Fibroblast of the aortic adventitia (primary cell): ENCODE data around the gene HDGFL1. TPM values are rescaled to one million over a fixed set of nuclear protein-coding genes. Genes with fewer than 3 reads are reported as not detected.

Source experiments
- DNase-seq: peaks from one replicate; pipeline ENCODE4 v3.0.0-alpha.2; 2010; ENCODE audit warnings: low read depth
- H3K4me3 ChIP-seq: 2 replicates; pipeline ENCODE4 v1.5.1; 2011; ENCODE audit warnings: low read depth, mild to moderate bottlenecking, control low read depth, low read length, moderate library complexity
- CTCF ChIP-seq: IDR thresholded peaks from 2 replicates; pipeline ENCODE4 v1.5.1; 2011; ENCODE audit warnings: mild to moderate bottlenecking, low read length, control low read depth, inconsistent platforms; ENCODE audit not compliant: insufficient read depth
- total RNA-seq: library from RNA; depleted of rRNA; stranded (reverse); fragments of >200 nt; gene quantifications from 2 replicates; pipeline ENCODE4 v1.2.3, GENCODE V29; 2012; ENCODE audit warnings: low replicate concordance

HDGFL1 gene
- not detected in 2 replicates for total RNA-seq

- H3K4me3 ChIP-seq = no peak within 1 kb of the TSS
- TF ChIP-seq CTCF = no peak
- no peak for DNase-seq
Measured at GRCh38 chr6:22569281-22570184, at the start of gene HDGFL1. Gene HDGFL1, plus strand, starts transcription at chr6:22569566. Its CDS starts 10 bp downstream, at chr6:22569576.

- no peak overlapping the region for H3K4me3 ChIP-seq
- TF ChIP-seq CTCF = no peak
- no peak for DNase-seq
Measured at GRCh38 chr6:22521035-22521434, 48.3 kb upstream of the HDGFL1 start.

- no peak for TF ChIP-seq CTCF
- no peak for DNase-seq
- no peak overlapping the region for H3K4me3 ChIP-seq
Measured at GRCh38 chr6:22526736-22527135, 42.6 kb upstream of the HDGFL1 start.

- no peak overlapping the region for H3K4me3 ChIP-seq
- no peak for DNase-seq
- TF ChIP-seq CTCF = no peak
Measured at GRCh38 chr6:22529866-22530265, 39.5 kb upstream of the HDGFL1 start.

GRCh38 chr6:22530506-22530905 is 38.9 kb upstream of the HDGFL1 start:
- no peak overlapping the region for H3K4me3 ChIP-seq
- no peak for DNase-seq
- no peak for TF ChIP-seq CTCF

GRCh38 chr6:22536122-22536521 is 33.2 kb upstream of the HDGFL1 start:
- no peak for DNase-seq
- TF ChIP-seq CTCF = no peak
- no peak overlapping the region for H3K4me3 ChIP-seq
